ENCODE measurements around the gene HSPB2. TPM values are rescaled to one million over a fixed set of nuclear protein-coding genes. Genes with fewer than 3 reads are reported as not detected.

Gene HSPB2
- polyA plus RNA-seq, 4 donors = 1.7 to 4.3 (median 3.0) TPM; not detected in 1

DNA sequence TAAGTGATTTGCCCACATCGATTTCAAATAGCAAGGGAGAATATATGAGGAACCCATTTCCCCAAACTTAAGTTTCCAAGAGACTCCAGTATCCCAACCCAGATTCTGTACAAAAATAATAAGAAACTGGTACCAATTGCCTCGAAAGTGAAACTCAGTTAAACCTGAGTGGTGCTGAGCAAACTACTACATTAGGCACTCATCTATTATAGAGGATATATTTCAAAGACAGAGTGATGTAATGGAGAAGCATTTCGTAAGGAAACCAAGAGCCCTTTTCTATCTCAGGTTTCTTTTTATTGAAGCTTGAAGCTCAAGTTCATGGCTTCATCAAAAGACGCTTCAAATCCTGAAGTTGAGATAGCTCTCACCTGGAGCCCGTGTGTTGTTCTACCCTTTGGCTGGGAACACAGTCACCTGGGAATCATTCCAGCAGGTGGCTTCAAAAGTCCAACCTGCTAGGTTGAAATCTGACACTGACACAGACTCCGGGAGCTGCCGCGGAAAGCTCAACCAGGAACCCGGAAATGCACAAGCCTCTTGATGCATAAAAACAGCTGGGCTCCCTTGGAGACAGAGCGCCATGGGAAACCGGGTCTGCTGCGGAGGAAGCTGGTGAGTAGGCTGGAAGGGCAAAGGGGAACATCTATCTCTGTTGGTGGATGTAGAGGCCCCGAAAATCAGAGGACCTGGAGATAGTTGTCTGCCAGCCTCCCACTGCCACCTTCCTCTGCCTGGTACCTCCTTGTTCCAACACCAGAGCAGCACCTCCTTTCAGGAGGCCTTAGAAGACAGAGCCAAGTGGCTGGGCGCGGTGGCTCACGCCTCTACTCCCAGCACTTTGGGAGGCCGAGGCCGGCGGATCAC lies 6.1 kb downstream of the HSPB2 start, which contains the start of gene C11orf52:
Gene C11orf52 (plus strand): TSS at position 524 of the 867 bp plus-strand sequence. CDS start 60 bp downstream, at position 584.
- H3K4me1 ChIP-seq (ENCODE audit: control insufficient read depth in 3 of 3, insufficient read depth in 2 of 3, low read depth in 1 of 3, low read length in 2 of 3) = peaks cover 0 to 18% (median 0%) of the 10 kb centered on the region in 3 donors
- H3K27me3 ChIP-seq (ENCODE audit: control insufficient read depth in 3 of 3, insufficient read depth in 3 of 3, low read length in 3 of 3) = no peaks in the 10 kb centered on the region
- peak within 1 kb of the TSS in 2 of 3 donors; percentile 35 to 49 for H3K4me3 ChIP-seq (ENCODE audit: low read depth in 1 of 3, low read length in 3 of 3)
- H3K36me3 ChIP-seq (ENCODE audit: control insufficient read depth in 3 of 3, insufficient read depth in 2 of 3, low read depth in 1 of 3, low read length in 3 of 3) = no peaks in the 10 kb centered on the region
- WGBS, 3 donors = 12 to 43% (median 35%) methylated on average over 19 of the region's 19 CpGs
- DNase-seq (peak; percentile 94 to 96), FAIRE-seq (no peak)
- H3K9me3 ChIP-seq (ENCODE audit: control insufficient read depth in 2 of 2, insufficient read depth in 1 of 2, low read depth in 1 of 2, low read length in 1 of 2) = no peaks in the 10 kb centered on the region
- H3K27ac ChIP-seq (ENCODE audit: low read depth in 1 of 3, low read length in 2 of 3) = peak within 1 kb of the TSS; percentile 89 to 91 (median 91)

DNA sequence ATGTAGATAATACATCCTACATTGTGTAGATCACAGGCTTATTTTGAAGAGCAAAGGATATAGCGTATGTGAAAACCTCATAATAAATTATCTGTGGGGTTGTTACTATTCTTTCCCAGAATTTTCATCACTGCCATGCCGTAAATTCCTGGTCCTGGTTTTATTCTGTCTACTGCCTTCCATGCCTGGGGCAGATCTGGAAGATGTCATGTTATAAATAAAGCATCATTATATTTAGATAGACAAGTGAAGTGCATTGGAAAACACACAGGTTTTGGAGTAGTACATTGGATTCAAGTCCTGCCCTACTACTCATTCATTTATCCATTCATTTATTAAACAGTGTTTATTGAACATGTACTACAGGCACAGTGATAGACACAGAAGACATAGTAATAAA lies 8.4 kb downstream of the HSPB2 start:
- Histone ChIP-seq H3K36me3 (ENCODE audit: control insufficient read depth in 3 of 3, insufficient read depth in 2 of 3, low read depth in 1 of 3, low read length in 3 of 3) (peaks cover 0 to 5% (median 0%) of the 10 kb centered on the region in 3 donors), H3K4me3 (ENCODE audit: low read depth in 1 of 3, low read length in 3 of 3) (no peak overlapping the region), H3K27ac (ENCODE audit: low read depth in 1 of 3, low read length in 2 of 3) (no peak overlapping the region), H3K9me3 (ENCODE audit: control insufficient read depth in 2 of 2, insufficient read depth in 1 of 2, low read depth in 1 of 2, low read length in 1 of 2) (no peaks in the 10 kb centered on the region), H3K4me1 (ENCODE audit: control insufficient read depth in 3 of 3, insufficient read depth in 2 of 3, low read depth in 1 of 3, low read length in 2 of 3) (peaks cover 0 to 19% (median 2%) of the 10 kb centered on the region in 3 donors), H3K27me3 (ENCODE audit: control insufficient read depth in 3 of 3, insufficient read depth in 3 of 3, low read length in 3 of 3) (no peaks in the 10 kb centered on the region)
- no peak for DNase-seq
- no peak for FAIRE-seq
- 76 to 91% (median 90%) methylated on average over 2 of the region's 2 CpGs for WGBS, 3 donors

DNA sequence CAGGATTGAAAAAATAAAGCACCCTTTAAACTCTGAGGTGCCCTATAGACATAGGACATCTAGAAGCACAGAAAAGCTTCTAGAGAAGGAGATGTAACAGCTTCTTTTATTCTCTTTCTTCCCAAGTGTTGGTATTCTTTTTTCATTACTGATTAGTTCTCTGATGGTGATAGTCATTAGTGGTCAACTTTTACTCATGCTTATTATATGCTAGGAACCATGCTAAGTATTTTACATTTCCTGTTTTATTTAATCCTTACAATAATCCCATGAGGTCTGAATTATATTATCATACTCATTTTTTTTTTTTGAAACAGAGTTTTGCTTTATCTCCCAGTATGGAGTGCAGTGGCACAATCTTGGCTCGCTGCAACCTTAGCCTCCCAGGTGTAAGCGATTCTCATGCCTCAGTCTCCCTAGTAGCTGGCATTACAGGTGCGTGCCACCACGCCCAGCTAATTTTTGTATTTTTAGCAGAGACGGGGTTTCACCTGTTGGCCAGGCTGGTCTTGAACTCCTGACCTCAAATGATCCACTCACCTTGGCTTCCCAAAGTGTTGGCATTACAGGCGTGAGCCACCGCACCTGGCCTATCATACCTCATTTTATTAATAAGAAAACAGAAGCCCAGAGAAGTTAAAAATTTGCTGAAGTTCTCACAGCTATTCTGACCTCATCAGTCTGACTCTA lies 9.2 kb downstream of the HSPB2 start:
- H3K9me3 ChIP-seq (ENCODE audit: control insufficient read depth in 2 of 2, insufficient read depth in 1 of 2, low read depth in 1 of 2, low read length in 1 of 2) = no peaks in the 10 kb centered on the region
- WGBS, 3 donors = 81 to 87% (median 83%) methylated on average over 7 of the region's 7 CpGs
- DNase-seq = no peak
- H3K27me3 ChIP-seq (ENCODE audit: control insufficient read depth in 3 of 3, insufficient read depth in 3 of 3, low read length in 3 of 3) = no peaks in the 10 kb centered on the region
- H3K4me1 ChIP-seq (ENCODE audit: control insufficient read depth in 3 of 3, insufficient read depth in 2 of 3, low read depth in 1 of 3, low read length in 2 of 3) = peaks cover 3 to 26% (median 7%) of the 10 kb centered on the region in 3 donors
- FAIRE-seq = no peak
- no peak overlapping the region for H3K27ac ChIP-seq (ENCODE audit: low read depth in 1 of 3, low read length in 2 of 3)
- no peak overlapping the region for H3K4me3 ChIP-seq (ENCODE audit: low read depth in 1 of 3, low read length in 3 of 3)
- peaks cover 0 to 9% (median 0%) of the 10 kb centered on the region in 3 donors for H3K36me3 ChIP-seq (ENCODE audit: control insufficient read depth in 3 of 3, insufficient read depth in 2 of 3, low read depth in 1 of 3, low read length in 3 of 3)

DNA sequence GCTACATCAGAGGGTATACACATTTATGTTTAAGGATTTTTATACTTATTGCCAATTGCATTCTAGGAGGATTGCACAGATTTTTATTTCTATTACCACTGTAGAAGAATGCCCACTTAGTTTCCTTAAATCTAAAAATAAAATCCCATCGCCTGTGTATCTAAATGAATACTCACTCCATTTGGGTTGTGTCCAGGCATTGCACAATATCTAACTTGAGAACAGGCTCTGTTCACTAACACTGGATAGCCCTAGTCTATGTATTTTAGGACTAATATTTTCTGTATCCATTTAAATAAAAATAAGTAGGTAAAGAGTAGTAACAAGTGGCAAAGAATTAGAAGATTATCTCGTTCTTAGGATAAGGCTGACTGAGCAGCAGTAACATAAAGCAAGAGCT lies 10.3 kb downstream of the HSPB2 start:
- Histone ChIP-seq H3K9me3 (ENCODE audit: control insufficient read depth in 2 of 2, insufficient read depth in 1 of 2, low read depth in 1 of 2, low read length in 1 of 2) (no peaks in the 10 kb centered on the region), H3K4me1 (ENCODE audit: control insufficient read depth in 3 of 3, insufficient read depth in 2 of 3, low read depth in 1 of 3, low read length in 2 of 3) (peaks cover 3 to 27% (median 7%) of the 10 kb centered on the region in 3 donors), H3K27ac (ENCODE audit: low read depth in 1 of 3, low read length in 2 of 3) (peak overlapping the region in 1 of 3 donors; percentile 38), H3K4me3 (ENCODE audit: low read depth in 1 of 3, low read length in 3 of 3) (no peak overlapping the region), H3K27me3 (ENCODE audit: control insufficient read depth in 3 of 3, insufficient read depth in 3 of 3, low read length in 3 of 3) (no peaks in the 10 kb centered on the region), H3K36me3 (ENCODE audit: control insufficient read depth in 3 of 3, insufficient read depth in 2 of 3, low read depth in 1 of 3, low read length in 3 of 3) (peaks cover 0 to 9% (median 0%) of the 10 kb centered on the region in 3 donors)
- FAIRE-seq (no peak), DNase-seq (no peak)
- WGBS, 3 donors = 28 to 41% (median 32%) methylated on average over 2 of the region's 2 CpGs

DNA sequence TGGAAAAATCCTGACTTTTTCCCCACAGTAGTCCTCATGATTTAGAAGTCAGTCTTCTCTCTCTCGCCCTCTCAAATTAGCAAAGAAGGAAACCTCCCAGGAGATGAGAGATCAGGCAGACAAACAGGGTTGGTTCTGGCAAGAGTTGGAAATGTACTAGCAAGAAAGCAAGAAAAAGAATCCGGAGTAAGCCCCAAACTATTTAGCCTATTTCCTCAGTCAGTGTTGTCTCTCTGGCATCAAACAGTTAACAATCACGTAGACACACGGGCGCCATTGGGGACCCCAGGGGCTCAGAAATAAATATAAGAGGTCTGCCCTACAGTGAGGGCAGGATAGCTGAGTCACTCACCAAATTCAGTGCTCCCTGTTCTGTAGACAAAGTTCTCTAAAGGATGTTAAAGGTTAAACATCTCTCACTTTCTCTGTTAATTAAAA lies 10.8 kb downstream of the HSPB2 start:
- no peaks in the 10 kb centered on the region for H3K9me3 ChIP-seq (ENCODE audit: control insufficient read depth in 2 of 2, insufficient read depth in 1 of 2, low read depth in 1 of 2, low read length in 1 of 2)
- H3K27me3 ChIP-seq (ENCODE audit: control insufficient read depth in 3 of 3, insufficient read depth in 3 of 3, low read length in 3 of 3) = no peaks in the 10 kb centered on the region
- FAIRE-seq (no peak), DNase-seq (no peak)
- H3K4me3 ChIP-seq (ENCODE audit: low read depth in 1 of 3, low read length in 3 of 3) = no peak overlapping the region
- 54 to 75% (median 64%) methylated on average over 5 of the region's 5 CpGs for WGBS, 3 donors
- H3K27ac ChIP-seq (ENCODE audit: low read depth in 1 of 3, low read length in 2 of 3) = peak overlapping the region in 1 of 3 donors; percentile 38
- H3K36me3 ChIP-seq (ENCODE audit: control insufficient read depth in 3 of 3, insufficient read depth in 2 of 3, low read depth in 1 of 3, low read length in 3 of 3) = peaks cover 0 to 9% (median 0%) of the 10 kb centered on the region in 3 donors
- H3K4me1 ChIP-seq (ENCODE audit: control insufficient read depth in 3 of 3, insufficient read depth in 2 of 3, low read depth in 1 of 3, low read length in 2 of 3) = peaks cover 3 to 21% (median 7%) of the 10 kb centered on the region in 3 donors

DNA sequence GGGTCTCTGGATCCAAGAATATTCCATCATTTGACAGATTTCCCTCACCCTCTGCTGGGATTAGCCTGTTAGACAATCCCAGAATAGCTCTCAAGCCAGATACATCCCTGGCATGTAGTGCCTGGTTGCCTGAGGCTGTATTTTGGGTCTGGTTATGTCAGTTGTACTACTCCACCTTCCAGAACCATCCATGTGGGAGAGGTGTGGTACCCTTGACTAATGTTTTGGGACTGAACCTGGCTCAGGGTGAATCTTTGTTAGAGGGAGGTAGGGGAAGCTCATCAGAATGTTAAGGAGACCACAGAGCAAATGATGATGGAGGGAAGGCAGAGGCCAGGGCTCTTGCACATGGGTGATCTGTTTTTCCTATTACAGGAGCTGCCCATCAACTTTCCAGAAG lies 11.4 kb downstream of the HSPB2 start:
- H3K4me3 ChIP-seq (ENCODE audit: low read depth in 1 of 3, low read length in 3 of 3) = no peak overlapping the region
- FAIRE-seq (no peak), DNase-seq (no peak)
- H3K9me3 ChIP-seq (ENCODE audit: control insufficient read depth in 2 of 2, insufficient read depth in 1 of 2, low read depth in 1 of 2, low read length in 1 of 2) = no peaks in the 10 kb centered on the region
- peak overlapping the region in 1 of 3 donors; percentile 38 for H3K27ac ChIP-seq (ENCODE audit: low read depth in 1 of 3, low read length in 2 of 3)
- H3K27me3 ChIP-seq (ENCODE audit: control insufficient read depth in 3 of 3, insufficient read depth in 3 of 3, low read length in 3 of 3) = no peaks in the 10 kb centered on the region
- peaks cover 3 to 21% (median 7%) of the 10 kb centered on the region in 3 donors for H3K4me1 ChIP-seq (ENCODE audit: control insufficient read depth in 3 of 3, insufficient read depth in 2 of 3, low read depth in 1 of 3, low read length in 2 of 3)
- peaks cover 0 to 9% (median 0%) of the 10 kb centered on the region in 3 donors for H3K36me3 ChIP-seq (ENCODE audit: control insufficient read depth in 3 of 3, insufficient read depth in 2 of 3, low read depth in 1 of 3, low read length in 3 of 3)

DNA sequence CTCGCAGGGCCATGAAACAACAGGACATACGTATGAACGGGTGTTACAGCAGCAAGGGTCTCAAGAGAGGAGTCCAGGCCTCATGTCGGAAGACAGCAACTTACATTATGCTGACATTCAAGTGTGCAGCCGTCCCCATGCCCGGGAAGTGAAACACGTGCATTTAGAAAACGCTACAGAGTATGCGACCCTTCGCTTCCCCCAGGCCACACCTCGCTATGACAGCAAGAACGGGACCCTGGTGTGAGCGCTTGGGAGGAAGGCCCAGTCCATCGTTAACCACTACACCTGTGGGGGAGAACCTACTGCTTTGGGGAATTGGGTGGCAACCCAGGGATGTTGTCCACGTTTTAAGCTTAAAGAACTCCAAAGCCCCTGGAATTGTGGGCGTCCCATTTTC lies 13.4 kb downstream of the HSPB2 start:
- DNase-seq (no peak), FAIRE-seq (no peak)
- H3K27ac ChIP-seq (ENCODE audit: low read depth in 1 of 3, low read length in 2 of 3) = peak overlapping the region; percentile 82 to 96 (median 87)
- 95 to 98% (median 97%) methylated on average over 16 of the region's 16 CpGs for WGBS, 3 donors
- peaks cover 0 to 9% (median 0%) of the 10 kb centered on the region in 3 donors for H3K36me3 ChIP-seq (ENCODE audit: control insufficient read depth in 3 of 3, insufficient read depth in 2 of 3, low read depth in 1 of 3, low read length in 3 of 3)
- no peak overlapping the region for H3K4me3 ChIP-seq (ENCODE audit: low read depth in 1 of 3, low read length in 3 of 3)
- no peaks in the 10 kb centered on the region for H3K27me3 ChIP-seq (ENCODE audit: control insufficient read depth in 3 of 3, insufficient read depth in 3 of 3, low read length in 3 of 3)
- no peaks in the 10 kb centered on the region for H3K9me3 ChIP-seq (ENCODE audit: control insufficient read depth in 2 of 2, insufficient read depth in 1 of 2, low read depth in 1 of 2, low read length in 1 of 2)
- H3K4me1 ChIP-seq (ENCODE audit: control insufficient read depth in 3 of 3, insufficient read depth in 2 of 3, low read depth in 1 of 3, low read length in 2 of 3) = peaks cover 3 to 17% (median 7%) of the 10 kb centered on the region in 3 donors

Data from small intestine (tissue), 7 donors.